Testis (tissue), 3 donors: ENCODE data around the gene HLA-E. TPM values are rescaled to one million over a fixed set of nuclear protein-coding genes. Genes with fewer than 3 reads are reported as not detected.
"Not testable (repeated sequence)": the region's sequence is repeated elsewhere in the genome, so short reads cannot be mapped to it uniquely, and the experiment has no call there.

Source experiments
- DNase-seq: peaks from one replicate; pipeline ENCODE4 v3.0.0-alpha.2; 2019
- H3K27ac ChIP-seq, 2 donors: fragments of 200-600 bp; sonication (generic); one replicate each; pipeline ENCODE4 v1.5.1; 2019
- H3K27me3 ChIP-seq: fragments of 200-600 bp; sonication (generic); one replicate; pipeline ENCODE4 v1.5.1; 2019
- H3K36me3 ChIP-seq: fragments of 200-600 bp; sonication (generic); one replicate; pipeline ENCODE4 v1.5.1; 2017; ENCODE audit warnings: low read depth; ENCODE audit errors: missing control alignments
- H3K4me1 ChIP-seq: fragments of 200-600 bp; sonication (generic); one replicate; pipeline ENCODE4 v1.5.1; 2019
- H3K4me3 ChIP-seq, 2 donors: fragments of 200-600 bp; sonication (generic); one replicate each; pipeline ENCODE4 v1.5.1; 2017 to 2019
- H3K9me3 ChIP-seq: fragments of 200-600 bp; sonication (generic); one replicate; pipeline ENCODE4 v1.5.1; 2017
- POLR2A ChIP-seq: fragments of 450-650 bp; IDR thresholded peaks from one replicate; pipeline ENCODE4 v1.6.1; 2017; ENCODE audit warnings: antibody characterized with exemption, mild to moderate bottlenecking, moderate library complexity
- WGBS, 2 donors: methylation state at CpG; one replicate each; pipeline ENCODE4 v1.1.5; 2018; 5-methylcytosine and 5-hydroxymethylcytosine counted together
- intact Hi-C: fragments of 100-400 bp; cut with DNase I; formaldehyde crosslinking; loops from one replicate; pipeline ENCODE4 v1.15.1; 2023; ENCODE audit warnings: low total_unique reads
- polyA plus RNA-seq: library from polyadenylated mRNA; stranded (reverse); fragments of 350-450 nt; fragmentation: Illumina TruSeq; extraction: RNeasy Lipid Tissue Mini Kit (QIAGEN cat#74804); gene quantifications from one replicate; pipeline ENCODE4 v1.2.3, GENCODE V29; 2014; ENCODE audit warnings: low read depth, low replicate concordance; ENCODE audit not compliant: insufficient read depth
- total RNA-seq, 2 donors: library from RNA; depleted of rRNA; stranded (reverse); fragments of >200 nt; gene quantifications; one replicate each; pipeline ENCODE4 v1.2.3, GENCODE V29; 2016
- TF ChIP-seq, protein P1 (sequence below), 3 experiments: fragments of 450-650 bp in 2 of 3; fragments of 200-600 bp in 1 of 3; sonication (generic) in 1 of 3; IDR thresholded peaks; one replicate each; pipeline ENCODE4 v1.5.1; 2016 to 2019; ENCODE audit warnings: antibody characterized with exemption in 3 of 3, mild to moderate bottlenecking in 2 of 3, moderate library complexity in 1 of 3

The HLA-E gene
- total and polyA plus RNA-seq, 3 donors from 2014 or later: 90.2 to 253 (median 145) TPM

DNA sequence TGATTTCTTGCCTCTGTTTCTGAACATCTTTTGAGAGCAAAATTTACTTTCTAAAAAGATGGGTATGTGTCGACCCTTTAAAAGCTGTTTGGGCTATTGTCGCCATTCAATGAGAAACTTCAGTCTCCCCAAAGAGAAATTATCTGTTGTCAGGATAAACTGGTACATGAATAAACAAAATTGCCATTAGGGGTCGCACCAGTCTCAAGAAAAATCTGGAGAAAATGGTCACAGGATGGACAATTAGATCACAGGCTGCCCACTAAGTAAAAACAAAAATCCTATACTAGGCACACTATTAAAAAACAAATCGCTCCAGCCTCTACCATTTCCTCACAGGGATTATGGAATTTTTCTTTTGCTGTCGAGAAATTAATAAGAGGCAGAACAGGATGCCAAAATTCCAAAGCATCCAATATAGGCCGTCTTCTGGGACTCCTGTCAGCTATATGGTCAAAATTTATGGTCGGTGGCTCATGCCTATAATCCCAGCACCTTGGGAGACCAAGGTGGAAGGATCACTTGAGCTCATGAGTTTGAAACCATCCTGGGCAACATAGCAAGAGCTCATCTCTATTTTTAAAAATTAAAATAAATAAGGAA is 5.5 kb upstream of the HLA-E start:
- Histone ChIP-seq H3K4me3 (no peak overlapping the region), H3K4me1 (no peaks in the 10 kb centered on the region), H3K27ac (no peak overlapping the region), H3K27me3 (no peaks in the 10 kb centered on the region), H3K36me3 (no peaks in the 10 kb centered on the region), H3K9me3 (no peaks in the 10 kb centered on the region)
- peak; percentile 48 for DNase-seq
- 35 to 46% methylated on average over 7 of the region's 7 CpGs for WGBS, 2 donors
- TF ChIP-seq, protein P1, sequence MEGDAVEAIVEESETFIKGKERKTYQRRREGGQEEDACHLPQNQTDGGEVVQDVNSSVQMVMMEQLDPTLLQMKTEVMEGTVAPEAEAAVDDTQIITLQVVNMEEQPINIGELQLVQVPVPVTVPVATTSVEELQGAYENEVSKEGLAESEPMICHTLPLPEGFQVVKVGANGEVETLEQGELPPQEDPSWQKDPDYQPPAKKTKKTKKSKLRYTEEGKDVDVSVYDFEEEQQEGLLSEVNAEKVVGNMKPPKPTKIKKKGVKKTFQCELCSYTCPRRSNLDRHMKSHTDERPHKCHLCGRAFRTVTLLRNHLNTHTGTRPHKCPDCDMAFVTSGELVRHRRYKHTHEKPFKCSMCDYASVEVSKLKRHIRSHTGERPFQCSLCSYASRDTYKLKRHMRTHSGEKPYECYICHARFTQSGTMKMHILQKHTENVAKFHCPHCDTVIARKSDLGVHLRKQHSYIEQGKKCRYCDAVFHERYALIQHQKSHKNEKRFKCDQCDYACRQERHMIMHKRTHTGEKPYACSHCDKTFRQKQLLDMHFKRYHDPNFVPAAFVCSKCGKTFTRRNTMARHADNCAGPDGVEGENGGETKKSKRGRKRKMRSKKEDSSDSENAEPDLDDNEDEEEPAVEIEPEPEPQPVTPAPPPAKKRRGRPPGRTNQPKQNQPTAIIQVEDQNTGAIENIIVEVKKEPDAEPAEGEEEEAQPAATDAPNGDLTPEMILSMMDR (IDR thresholded peaks at IDR 0.05): peak; percentile 24 to 57 (median 41)
- TF ChIP-seq POLR2A: no peak
- intact Hi-C loops: loop anchor here (10.0 kb wide), 1 partner anchor 121 kb away; no protein-coding TSS in a partner anchor

DNA sequence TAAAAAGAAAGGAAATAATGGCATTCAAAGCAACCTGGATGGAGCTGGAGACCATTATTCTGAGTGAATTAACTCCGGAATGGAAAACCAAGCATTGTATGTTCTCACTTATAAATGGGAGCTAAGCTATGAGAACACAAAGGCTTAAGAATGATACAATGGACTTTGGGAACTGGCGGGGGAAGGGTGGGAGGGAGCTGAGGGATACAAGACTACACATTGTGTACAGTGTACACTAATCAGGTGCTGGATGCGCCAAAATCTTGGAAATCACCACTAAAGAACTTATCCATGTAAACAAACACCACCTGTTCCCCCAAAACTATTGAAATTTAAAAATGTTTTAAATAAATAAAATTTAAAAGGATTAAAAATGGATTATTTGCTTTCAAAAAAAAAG is 4.1 kb upstream of the HLA-E start:
- Histone ChIP-seq H3K27me3 (no peaks in the 10 kb centered on the region), H3K36me3 (no peaks in the 10 kb centered on the region), H3K4me3 (no peak overlapping the region), H3K9me3 (no peaks in the 10 kb centered on the region), H3K27ac (no peak overlapping the region), H3K4me1 (peaks cover 2% of the 10 kb centered on the region)
- intact Hi-C loops: loop anchor here (5.0 to 10.0 kb wide), 2 partner anchors 47 to 120 kb away; no protein-coding TSS in a partner anchor
- 74 to 81% methylated on average over 3 of the region's 3 CpGs for WGBS, 2 donors
- TF ChIP-seq POLR2A: no peak
- TF ChIP-seq, protein P1 (IDR thresholded peaks at IDR 0.05): no peak
- DNase-seq: no peak

DNA sequence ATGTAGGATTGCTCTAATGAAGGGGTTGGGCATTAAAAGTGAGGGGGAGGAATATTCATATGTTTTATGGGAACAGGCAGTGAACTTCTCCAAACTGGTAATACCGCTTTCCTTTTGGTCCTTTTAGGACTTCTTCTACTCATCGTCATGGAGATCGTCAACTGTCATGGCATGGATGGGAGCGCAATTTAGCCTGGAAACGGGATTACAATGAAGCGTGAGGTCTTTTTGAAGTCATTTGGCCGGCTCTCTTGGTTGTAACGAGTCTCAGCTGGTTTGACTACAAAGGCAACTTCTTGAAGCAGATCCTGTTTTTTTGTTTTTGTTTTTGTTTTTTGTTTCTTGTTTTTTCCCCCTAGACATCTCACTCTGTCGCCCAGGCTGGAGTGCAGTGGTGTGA is 1.4 kb upstream of the HLA-E start:
- Histone ChIP-seq H3K9me3 (no peaks in the 10 kb centered on the region), H3K36me3 (no peaks in the 10 kb centered on the region), H3K4me3 (no peak overlapping the region), H3K27ac (no peak overlapping the region), H3K4me1 (peaks cover 10% of the 10 kb centered on the region), H3K27me3 (no peaks in the 10 kb centered on the region)
- intact Hi-C loops: loop anchor here (5.0 to 10.0 kb wide), 2 partner anchors 44 to 117 kb away; no protein-coding TSS in a partner anchor
- WGBS, 2 donors: 57 to 62% methylated on average over 9 of the region's 9 CpGs
- DNase-seq: no peak
- TF ChIP-seq, protein P1 (IDR thresholded peaks at IDR 0.05): no peak
- TF ChIP-seq POLR2A: no peak

DNA sequence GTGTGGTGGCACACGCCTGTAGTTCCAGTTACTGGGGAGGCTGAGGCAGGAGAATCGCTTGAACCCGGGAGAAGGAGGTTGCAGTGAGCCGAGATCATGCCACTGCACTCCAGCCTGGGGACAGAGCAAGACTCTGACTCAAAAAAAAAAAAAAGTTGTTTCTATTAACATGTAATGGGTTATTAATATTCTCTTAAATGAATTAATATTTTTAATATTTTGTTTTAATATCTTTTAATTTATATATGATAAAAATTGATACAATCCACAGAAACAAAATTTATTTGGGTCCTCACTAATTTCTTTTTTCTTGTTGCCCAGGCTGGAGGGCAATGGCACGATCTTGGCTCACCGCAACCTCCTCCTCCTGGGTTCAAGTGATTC is 620 bp upstream of the HLA-E start:
- peak overlapping the region; percentile 77 to 92 for H3K4me3 ChIP-seq
- H3K27ac ChIP-seq: peak overlapping the region; percentile 95 to 99
- H3K27me3 ChIP-seq, H3K36me3 ChIP-seq, DNase-seq, H3K9me3 ChIP-seq: not testable (repeated sequence)
- intact Hi-C loops: loop anchor here (5.0 to 10.0 kb wide), 2 partner anchors 44 to 116 kb away; no protein-coding TSS in a partner anchor
- H3K4me1 ChIP-seq: peaks cover 10% of the 10 kb centered on the region
- 80 to 81% methylated on average over 6 of the region's 6 CpGs for WGBS, 2 donors

DNA sequence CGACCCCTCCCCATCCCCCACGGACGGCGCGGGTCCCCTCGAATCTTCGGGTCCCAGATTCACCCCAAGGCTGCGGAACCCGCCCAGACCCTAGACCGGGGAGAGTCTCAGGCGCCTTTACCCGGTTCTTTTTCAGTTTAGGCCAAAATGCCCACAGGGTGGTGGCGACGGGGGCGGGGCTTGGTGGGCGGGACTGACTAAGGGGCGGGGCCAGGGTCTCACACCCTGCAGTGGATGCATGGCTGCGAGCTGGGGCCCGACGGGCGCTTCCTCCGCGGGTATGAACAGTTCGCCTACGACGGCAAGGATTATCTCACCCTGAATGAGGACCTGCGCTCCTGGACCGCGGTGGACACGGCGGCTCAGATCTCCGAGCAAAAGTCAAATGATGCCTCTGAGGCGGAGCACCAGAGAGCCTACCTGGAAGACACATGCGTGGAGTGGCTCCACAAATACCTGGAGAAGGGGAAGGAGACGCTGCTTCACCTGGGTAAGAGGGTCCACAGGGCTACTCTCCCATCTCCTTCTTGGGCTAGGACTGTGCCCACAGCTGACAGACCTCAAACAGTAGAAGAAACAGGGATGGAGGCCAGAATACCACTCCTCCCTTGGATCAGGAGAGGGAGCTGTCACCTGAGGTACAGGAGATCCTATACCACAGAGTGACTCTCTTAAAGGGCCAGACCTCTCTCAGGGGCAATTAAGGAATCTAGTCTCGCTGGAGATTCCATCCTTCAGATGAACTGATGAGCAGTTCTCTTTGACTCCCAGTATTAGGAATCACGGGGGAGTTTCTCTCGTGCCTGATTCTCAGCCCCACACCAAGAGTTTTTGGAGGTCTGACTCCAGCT is 942 bp downstream of the HLA-E start:
- H3K27me3 ChIP-seq: no peaks in the 10 kb centered on the region
- no peaks in the 10 kb centered on the region for H3K9me3 ChIP-seq
- DNase-seq: peak; percentile 68
- intact Hi-C loops: no loop called here
- TF ChIP-seq POLR2A: no peak
- TF ChIP-seq, protein P1 (IDR thresholded peaks at IDR 0.05): no peak
- peaks cover 10% of the 10 kb centered on the region for H3K4me1 ChIP-seq
- H3K4me3 ChIP-seq: peak overlapping the region; percentile 77 to 92
- H3K27ac ChIP-seq: peak overlapping the region; percentile 95 to 99
- 18 to 52% methylated on average over 12 to 35 of the region's 38 CpGs for WGBS, 2 donors
- no peaks in the 10 kb centered on the region for H3K36me3 ChIP-seq

DNA sequence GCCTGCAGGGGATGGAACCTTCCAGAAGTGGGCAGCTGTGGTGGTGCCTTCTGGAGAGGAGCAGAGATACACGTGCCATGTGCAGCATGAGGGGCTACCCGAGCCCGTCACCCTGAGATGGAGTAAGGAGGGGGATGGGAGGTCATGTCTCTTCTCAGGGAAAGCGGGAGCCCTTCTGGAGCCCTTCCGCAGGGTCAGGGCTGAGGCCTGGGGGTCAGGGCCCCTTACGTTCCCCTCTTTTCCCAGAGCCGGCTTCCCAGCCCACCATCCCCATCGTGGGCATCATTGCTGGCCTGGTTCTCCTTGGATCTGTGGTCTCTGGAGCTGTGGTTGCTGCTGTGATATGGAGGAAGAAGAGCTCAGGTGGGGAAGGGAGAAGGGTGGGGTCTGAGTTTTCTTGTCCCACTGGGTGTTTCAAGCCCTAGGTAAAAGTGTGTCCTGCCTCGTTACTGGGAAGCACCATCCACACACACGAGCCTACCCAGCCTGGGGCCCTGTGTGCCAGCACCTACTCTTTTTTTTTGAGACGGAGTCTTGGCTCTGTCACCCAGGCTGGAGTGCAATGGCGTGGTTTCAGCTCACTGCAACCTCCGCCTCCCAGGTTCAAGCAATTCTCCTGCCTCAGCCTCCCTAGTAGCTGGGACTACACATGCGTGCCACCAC is 2.1 kb downstream of the HLA-E start:
- H3K36me3 ChIP-seq, H3K4me3 ChIP-seq, H3K27me3 ChIP-seq, H3K27ac ChIP-seq, H3K9me3 ChIP-seq, DNase-seq, intact Hi-C loops: not testable (repeated sequence)
- WGBS, 2 donors: 82 to 84% methylated on average over 12 to 14 of the region's 14 CpGs
- H3K4me1 ChIP-seq: peaks cover 10% of the 10 kb centered on the region
